Upper lobe of right lung (tissue), 1 donor: ENCODE measurements around the gene NDEL1. TPM values are rescaled to one million over a fixed set of nuclear protein-coding genes. Genes with fewer than 3 reads are reported as not detected.

Experiments used
- ATAC-seq: fragments of 200-7000 bp; cut with Tn5 transposase; one replicate; pipeline ENCODE4 v1.9.1; 2020; ENCODE audit warnings: mild to moderate bottlenecking, moderate library complexity
- DNase-seq: peaks from one replicate; pipeline ENCODE4 v3.0.0-alpha.2; 2020
- H3K27ac ChIP-seq: fragments of 200-600 bp; one replicate; pipeline ENCODE4 v1.8.0; 2022
- H3K27me3 ChIP-seq: fragments of 200-600 bp; one replicate; pipeline ENCODE4 v1.8.0; 2022; ENCODE audit warnings: mild to moderate bottlenecking
- H3K36me3 ChIP-seq: fragments of 200-600 bp; one replicate; pipeline ENCODE4 v1.8.0; 2022
- H3K4me1 ChIP-seq: fragments of 200-600 bp; one replicate; pipeline ENCODE4 v1.8.0; 2022
- H3K4me3 ChIP-seq: fragments of 200-600 bp; one replicate; pipeline ENCODE4 v1.8.0; 2022; ENCODE audit warnings: mild to moderate bottlenecking
- H3K9me3 ChIP-seq: fragments of 200-600 bp; one replicate; pipeline ENCODE4 v1.8.0; 2022
- intact Hi-C: fragments of 100-400 bp; cut with DNase I; formaldehyde crosslinking; loops from one replicate; pipeline ENCODE4 v1.11.0; 2022
- long read RNA-seq: library from polyadenylated mRNA; unstranded; transcript quantifications from one replicate; pipeline ENCODE4 v2.0.0, GENCODE V29; 2021
- total RNA-seq: library from RNA; stranded (reverse); fragmentation: NEBNext Ultra II Directional; extraction: Animal tissue kit (Norgen Biotek cat#: 25700); gene quantifications from one replicate; pipeline ENCODE4 v1.2.1, GENCODE V29; 2021
- TF ChIP-seq, protein P1 (sequence below): fragments of 200-600 bp; IDR thresholded peaks from one replicate; pipeline ENCODE4 v1.8.0; 2022; ENCODE audit warnings: antibody characterized with exemption
- donor health status: DM: no; HTN: yes; CAD: no; lungs with severe emphysema.

NDEL1 gene, protein sequence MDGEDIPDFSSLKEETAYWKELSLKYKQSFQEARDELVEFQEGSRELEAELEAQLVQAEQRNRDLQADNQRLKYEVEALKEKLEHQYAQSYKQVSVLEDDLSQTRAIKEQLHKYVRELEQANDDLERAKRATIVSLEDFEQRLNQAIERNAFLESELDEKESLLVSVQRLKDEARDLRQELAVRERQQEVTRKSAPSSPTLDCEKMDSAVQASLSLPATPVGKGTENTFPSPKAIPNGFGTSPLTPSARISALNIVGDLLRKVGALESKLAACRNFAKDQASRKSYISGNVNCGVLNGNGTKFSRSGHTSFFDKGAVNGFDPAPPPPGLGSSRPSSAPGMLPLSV
- total RNA-seq = 80.6 TPM
- long read RNA-seq, transcript NDEL1-203 (10 exons, 1,858 nt) = minor isoform, 14 of 45 reads
- long read RNA-seq, transcript NDEL1-204 (1 exons, 3,927 nt) = minor isoform, 5 of 45 reads
- long read RNA-seq, transcript NDEL1-201 (9 exons, 2,372 nt) = major isoform, 17 of 45 reads
- long read RNA-seq, partial matches to known transcripts = 3 of 45 reads
- long read RNA-seq, other reads (novel, unspliced or antisense) = 6 of 45 reads

DNA sequence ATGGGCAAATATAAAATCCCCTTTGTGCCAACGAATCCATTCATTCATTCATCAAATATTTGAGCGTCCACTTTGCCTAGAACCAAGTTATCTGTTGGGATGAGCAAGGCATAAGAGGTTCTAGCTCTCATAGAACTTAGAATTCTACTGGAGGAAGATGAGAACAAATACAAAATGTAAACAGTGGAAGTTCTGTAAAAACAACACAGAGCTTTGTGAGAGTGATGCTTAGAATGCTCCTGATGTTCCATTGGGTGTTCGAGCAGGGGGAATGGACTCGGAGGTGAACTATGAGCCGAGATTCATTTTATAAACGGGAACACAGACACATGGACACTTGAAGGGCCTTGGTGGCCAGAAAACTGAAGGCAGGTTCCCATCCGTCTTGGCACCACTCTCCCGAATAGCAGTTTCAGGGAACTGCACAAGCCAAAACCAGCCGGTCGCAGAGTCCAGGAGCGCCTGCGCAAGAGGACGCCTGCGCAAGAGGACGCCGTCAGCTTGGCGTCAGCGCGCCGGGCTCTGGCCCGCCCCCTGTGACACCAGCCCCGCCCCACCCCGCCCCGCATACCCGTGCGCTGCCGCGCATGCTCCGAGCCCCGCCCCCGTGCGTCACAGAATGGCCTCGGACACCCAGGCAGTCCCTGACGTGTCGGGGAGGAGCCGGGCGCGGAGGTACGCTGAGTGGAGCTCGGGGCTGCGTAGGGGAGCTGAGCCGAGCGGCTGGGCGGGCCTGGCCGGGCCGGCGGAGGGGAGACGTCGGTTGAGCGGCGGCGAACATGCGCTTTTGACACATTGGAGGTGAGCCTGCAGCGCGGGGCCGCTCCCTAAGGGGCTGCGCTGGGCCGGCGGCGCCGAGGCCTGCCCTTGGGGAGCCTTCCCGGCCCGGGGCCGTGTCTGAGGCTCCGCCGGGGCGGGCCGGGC, at the start of gene NDEL1:
Gene NDEL1, plus strand, starts transcription at position 640 of the 924 bp plus-strand sequence. CDS start 8,388 bp downstream, outside the sequence.
- peak; percentile 100 for DNase-seq
- intact Hi-C loops = no loop called here
- Histone ChIP-seq H3K9me3 (no peaks in the 10 kb centered on the region), H3K36me3 (peaks cover 20% of the 10 kb centered on the region), H3K27ac (peak within 1 kb of the TSS; percentile 100), H3K27me3 (no peaks in the 10 kb centered on the region), H3K4me3 (peak within 1 kb of the TSS; percentile 89), H3K4me1 (peaks cover 15% of the 10 kb centered on the region)
- TF ChIP-seq, protein P1, sequence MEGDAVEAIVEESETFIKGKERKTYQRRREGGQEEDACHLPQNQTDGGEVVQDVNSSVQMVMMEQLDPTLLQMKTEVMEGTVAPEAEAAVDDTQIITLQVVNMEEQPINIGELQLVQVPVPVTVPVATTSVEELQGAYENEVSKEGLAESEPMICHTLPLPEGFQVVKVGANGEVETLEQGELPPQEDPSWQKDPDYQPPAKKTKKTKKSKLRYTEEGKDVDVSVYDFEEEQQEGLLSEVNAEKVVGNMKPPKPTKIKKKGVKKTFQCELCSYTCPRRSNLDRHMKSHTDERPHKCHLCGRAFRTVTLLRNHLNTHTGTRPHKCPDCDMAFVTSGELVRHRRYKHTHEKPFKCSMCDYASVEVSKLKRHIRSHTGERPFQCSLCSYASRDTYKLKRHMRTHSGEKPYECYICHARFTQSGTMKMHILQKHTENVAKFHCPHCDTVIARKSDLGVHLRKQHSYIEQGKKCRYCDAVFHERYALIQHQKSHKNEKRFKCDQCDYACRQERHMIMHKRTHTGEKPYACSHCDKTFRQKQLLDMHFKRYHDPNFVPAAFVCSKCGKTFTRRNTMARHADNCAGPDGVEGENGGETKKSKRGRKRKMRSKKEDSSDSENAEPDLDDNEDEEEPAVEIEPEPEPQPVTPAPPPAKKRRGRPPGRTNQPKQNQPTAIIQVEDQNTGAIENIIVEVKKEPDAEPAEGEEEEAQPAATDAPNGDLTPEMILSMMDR = no peak
- ATAC-seq = peak; percentile 97

DNA sequence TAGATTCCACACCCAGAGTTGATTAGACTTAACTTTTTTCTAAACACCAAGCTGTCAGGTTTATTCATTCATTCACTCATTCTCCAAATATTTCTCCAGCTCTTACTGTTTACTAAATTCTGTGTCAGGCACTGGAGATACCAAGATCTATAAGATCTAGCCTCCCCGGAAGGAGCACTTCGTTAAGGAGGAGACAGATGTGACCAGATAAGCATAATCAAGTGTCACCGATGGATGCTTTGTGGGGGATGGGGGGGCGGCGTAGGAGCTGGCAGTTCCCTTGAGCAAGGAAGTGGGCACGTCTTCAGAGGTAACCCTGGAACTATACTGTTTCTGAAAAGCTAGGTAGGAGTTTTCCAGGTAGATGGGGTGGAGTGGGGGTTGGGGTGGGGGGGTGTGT, 48.8 kb upstream of the NDEL1 start:
- DNase-seq = no peak
- Histone ChIP-seq H3K9me3 (no peaks in the 10 kb centered on the region), H3K4me3 (no peak overlapping the region), H3K36me3 (peaks cover 4% of the 10 kb centered on the region), H3K27ac (no peak overlapping the region), H3K27me3 (no peaks in the 10 kb centered on the region), H3K4me1 (peaks cover 17% of the 10 kb centered on the region)
- TF ChIP-seq, protein P1 = no peak
- intact Hi-C loops = no loop called here
- ATAC-seq = no peak

DNA sequence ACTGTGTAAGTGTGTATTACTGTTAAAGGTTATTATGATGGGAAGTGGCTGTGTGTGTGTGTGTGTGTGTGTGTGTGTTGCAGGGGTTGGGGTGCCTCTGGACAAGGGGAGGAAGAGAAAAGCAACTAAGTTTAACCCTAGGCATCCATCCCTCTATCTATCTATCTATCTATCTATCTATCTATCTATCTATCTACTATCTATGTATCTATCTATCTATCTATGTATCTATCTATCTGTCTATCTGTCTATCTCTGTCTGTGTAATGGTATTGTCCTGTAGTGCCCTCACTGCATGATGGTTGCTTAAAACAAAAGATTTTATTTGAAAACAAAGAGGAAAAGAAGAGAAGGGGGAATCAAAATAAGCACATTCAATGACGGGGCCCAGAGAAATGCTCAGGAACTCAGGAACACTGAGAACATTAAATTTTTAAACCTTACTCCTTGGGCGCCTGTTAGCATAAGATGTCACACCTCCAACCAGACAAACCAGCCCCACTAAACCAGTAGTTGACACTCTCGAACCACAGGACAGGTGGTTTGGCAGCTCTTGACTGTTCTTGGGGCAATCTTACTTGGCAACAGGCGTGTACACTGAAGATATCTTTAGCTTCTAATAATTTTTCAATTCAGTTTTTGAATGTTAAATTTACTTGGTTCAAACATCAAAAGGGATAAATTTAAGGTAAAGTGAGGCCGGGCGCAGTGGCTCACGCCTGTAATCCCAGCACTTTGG, 47.6 kb upstream of the NDEL1 start:
- DNase-seq = no peak
- intact Hi-C loops = no loop called here

DNA sequence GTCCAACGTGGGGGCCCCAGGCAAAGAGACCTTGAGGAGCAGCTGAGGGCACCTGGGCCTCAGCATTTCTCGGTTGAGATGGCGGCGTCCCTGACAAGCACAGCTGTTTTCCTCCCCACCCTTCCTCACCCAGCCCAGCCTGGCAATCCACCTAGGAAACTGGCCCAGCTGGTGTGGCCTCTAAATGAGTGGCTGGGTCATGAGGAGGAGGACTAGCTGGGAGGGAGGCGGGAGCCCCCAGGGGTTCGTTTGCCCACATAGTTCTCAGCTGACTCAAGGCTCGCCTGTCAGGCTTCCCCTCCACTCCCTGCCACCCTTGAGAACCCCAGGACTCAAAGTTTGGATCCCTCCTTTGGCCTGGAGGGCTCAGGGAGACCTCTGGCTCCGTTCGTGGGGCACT, 44.0 kb upstream of the NDEL1 start:
- Histone ChIP-seq H3K27me3 (peaks cover 36% of the 10 kb centered on the region), H3K4me3 (no peak overlapping the region), H3K4me1 (no peaks in the 10 kb centered on the region), H3K27ac (no peak overlapping the region), H3K9me3 (no peaks in the 10 kb centered on the region), H3K36me3 (no peaks in the 10 kb centered on the region)
- DNase-seq (no peak), ATAC-seq (no peak)
- intact Hi-C loops = no loop called here
- TF ChIP-seq, protein P1 = no peak

More for the DNA sequence above, 47.6 kb upstream of the NDEL1 start:
- Histone ChIP-seq H3K27ac (no peak overlapping the region), H3K36me3 (no peaks in the 10 kb centered on the region), H3K9me3 (no peaks in the 10 kb centered on the region), H3K27me3 (peaks cover 4% of the 10 kb centered on the region), H3K4me3 (no peak overlapping the region), H3K4me1 (peaks cover 13% of the 10 kb centered on the region)
- ATAC-seq = no peak
- TF ChIP-seq, protein P1 = no peak

DNA sequence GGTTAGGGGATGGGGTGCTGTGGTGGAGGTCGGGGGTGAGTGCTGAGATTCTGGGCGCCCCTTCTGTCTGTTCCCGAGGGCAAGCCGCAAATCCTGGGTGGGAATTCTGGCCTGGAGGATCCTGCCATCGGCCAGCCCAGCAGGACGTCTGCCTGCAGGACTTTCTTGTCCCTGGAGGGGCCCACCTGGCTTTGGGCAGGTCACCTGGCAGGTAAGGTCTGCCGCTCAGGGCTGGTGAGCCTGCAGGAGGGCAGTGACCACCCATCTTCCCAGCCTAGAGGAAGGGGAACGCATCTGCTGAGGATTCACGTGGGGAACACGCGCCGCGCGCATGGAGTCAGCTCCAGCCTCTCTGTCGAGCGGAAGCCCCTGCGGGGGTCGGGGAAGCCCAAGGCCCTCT, 43.4 kb upstream of the NDEL1 start:
- Histone ChIP-seq H3K27ac (no peak overlapping the region), H3K9me3 (no peaks in the 10 kb centered on the region), H3K27me3 (peaks cover 42% of the 10 kb centered on the region), H3K36me3 (no peaks in the 10 kb centered on the region), H3K4me1 (no peaks in the 10 kb centered on the region), H3K4me3 (no peak overlapping the region)
- DNase-seq = no peak
- intact Hi-C loops = no loop called here
- TF ChIP-seq, protein P1 = no peak
- ATAC-seq = peak; percentile 22
